ENCODE measurements around the gene AKR1B15. TPM values are rescaled to one million over a fixed set of nuclear protein-coding genes. Genes with fewer than 3 reads are reported as not detected.

Gene AKR1B15
- total and polyA plus RNA-seq, 2 of the 4 experiments (the other 2 are of a cell fraction), result not detected

DNA sequence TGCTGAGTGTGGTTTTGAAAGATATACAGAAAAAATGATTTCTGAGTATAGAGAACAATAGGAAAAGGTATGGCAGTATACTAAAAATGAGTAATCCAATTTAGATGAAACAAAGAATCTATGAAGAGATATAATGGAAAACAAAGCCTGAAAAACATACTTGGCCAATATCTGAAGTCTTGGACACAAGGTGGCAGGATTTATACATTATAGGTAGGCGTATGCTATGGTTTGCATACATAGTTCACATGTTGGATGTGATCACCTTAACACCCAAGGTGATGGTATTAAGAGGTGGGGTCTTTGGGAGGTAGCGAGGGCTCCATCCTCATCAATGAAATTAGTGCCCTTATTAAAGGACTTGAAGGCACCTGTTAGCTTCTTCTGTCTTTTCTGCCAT is 63.3 kb downstream of the AKR1B15 start:
- intact Hi-C loops (cut with micrococcal nuclease), result no loop called here
- Histone ChIP-seq H3K4me1 (ENCODE audit: control insufficient read depth, insufficient read depth, low read length) (peaks cover 3% of the 10 kb centered on the region; the same call in 1 of the 2 replicates), H3K9me3 (ENCODE audit: control insufficient read depth, insufficient read depth, low read length) (no peaks in the 10 kb centered on the region), H4K91ac (ENCODE audit: insufficient read depth, low read depth, low read length) (no peak overlapping the region), H3K27ac (ENCODE audit: insufficient read depth, low read length) (no peak overlapping the region), H4K5ac (ENCODE audit: low read depth, low read length) (no peak overlapping the region), H3K36me3 (ENCODE audit: control insufficient read depth, insufficient read depth, low read length) (no peaks in the 10 kb centered on the region), H2BK15ac (ENCODE audit: low read depth, low read length) (0 out of 3 replicates have a peak overlapping the region, but pooled peaks have one; percentile 42), H2BK20ac (ENCODE audit: low read depth, low read length) (peak overlapping the region; percentile 11; the same call in 1 of the 2 replicates), H3K27me3 (ENCODE audit: control insufficient read depth, insufficient read depth, low read length) (no peaks in the 10 kb centered on the region), H2AFZ (replicated peaks; ENCODE audit: low read length, poor library complexity) (no peak overlapping the region), H3K9ac (ENCODE audit: low read depth, low read length) (no peak overlapping the region), H3K14ac (replicated peaks; ENCODE audit: low read depth, low read length) (no peak overlapping the region), H3K79me1 (ENCODE audit: low read depth in 1 of 2, low read length in 2 of 2) (no peaks in the 10 kb centered on the region), H2BK5ac (ENCODE audit: low read depth, low read length, poor library complexity, severe bottlenecking) (no peak overlapping the region), H3K23ac (ENCODE audit: low read depth, low read length) (no peak overlapping the region), H3K56ac (ENCODE audit: extremely low read depth, insufficient read depth, low read length) (no peak overlapping the region), H4K8ac (ENCODE audit: low read depth in 2 of 2, low read length in 2 of 2) (no peak overlapping the region), H2BK120ac (ENCODE audit: low read depth, low read length) (no peak overlapping the region), H4K20me1 (ENCODE audit: insufficient read depth, low read length) (no peaks in the 10 kb centered on the region), H3K4me3 (ENCODE audit: insufficient read depth, low read depth, low read length) (no peak overlapping the region), H3K9me1 (ENCODE audit: insufficient read depth, low read length) (peaks cover 4% of the 10 kb centered on the region), H3K4me2 (ENCODE audit: low read depth, low read length) (no peak overlapping the region), H2AK9ac (replicated peaks; ENCODE audit: low read depth, low read length, poor library complexity) (no peak overlapping the region), H3K18ac (ENCODE audit: low read depth, low read length) (no peak overlapping the region; the same call in 1 of the 2 replicates), H2AK5ac (ENCODE audit: low read depth, low read length) (peak overlapping the region; percentile 27; the same call in 1 of the 2 replicates), H3K4ac (ENCODE audit: low read depth, low read length) (no peak overlapping the region)
- dilution Hi-C loops (cut with HindIII; ENCODE audit: low sequenced_read_pairs, unreplicated experiment), result no loop called here
- WGBS, 2 experiments (ENCODE audit: extremely low coverage in 2 of 2, insufficient read length in 1 of 2), result no CpG with 5 or more reads among the region's 2 CpGs
- BruUV-seq (replicated peaks), result no TSS peak
- TF ChIP-seq MXI1 (IDR thresholded peaks at IDR 0.05; ENCODE audit: borderline replicate concordance, low read depth, low read length) (no peak), BHLHE40 (IDR thresholded peaks at IDR 0.05; ENCODE audit: low read depth, low read length) (no peak), POLR2A (IDR thresholded peaks at IDR 0.05; ENCODE audit: low read depth, low read length) (no peak), RCOR1 (IDR thresholded peaks at IDR 0.05; ENCODE audit: insufficient replicate concordance, low read length) (no peak), MAFK (IDR thresholded peaks at IDR 0.05; ENCODE audit: low read depth, low read length) (no peak), RFX5 (IDR thresholded peaks at IDR 0.05; ENCODE audit: low read depth, low read length) (no peak), SMC3 (IDR thresholded peaks at IDR 0.05; ENCODE audit: low read depth, low read length) (no peak), NFE2L2 (IDR thresholded peaks at IDR 0.05; ENCODE audit: low read depth, low read length) (no peak)
- TF ChIP-seq, protein P1, sequence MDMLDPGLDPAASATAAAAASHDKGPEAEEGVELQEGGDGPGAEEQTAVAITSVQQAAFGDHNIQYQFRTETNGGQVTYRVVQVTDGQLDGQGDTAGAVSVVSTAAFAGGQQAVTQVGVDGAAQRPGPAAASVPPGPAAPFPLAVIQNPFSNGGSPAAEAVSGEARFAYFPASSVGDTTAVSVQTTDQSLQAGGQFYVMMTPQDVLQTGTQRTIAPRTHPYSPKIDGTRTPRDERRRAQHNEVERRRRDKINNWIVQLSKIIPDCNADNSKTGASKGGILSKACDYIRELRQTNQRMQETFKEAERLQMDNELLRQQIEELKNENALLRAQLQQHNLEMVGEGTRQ (IDR thresholded peaks at IDR 0.05; ENCODE audit: low read depth, low read length), result no peak
- POLR2A ChIA-PET (ENCODE audit: unreplicated experiment), result no interaction called here
- in situ Hi-C loops (cut with MboI; ENCODE audit: low sequenced_read_pairs), result loop anchor here (5.0 kb wide), 1 partner anchor 170 kb away; no protein-coding TSS in a partner anchor
- DNase-seq (no peak), ATAC-seq (ENCODE audit: low read depth) (no peak)
- CTCF ChIA-PET, result interaction anchor here (0.8 kb wide), 1 partner anchor 112 kb away, joined by 3 read pairs; no protein-coding TSS in a partner anchor
